ENCODE data around the gene GSTM4.

The GSTM4 gene

DNA sequence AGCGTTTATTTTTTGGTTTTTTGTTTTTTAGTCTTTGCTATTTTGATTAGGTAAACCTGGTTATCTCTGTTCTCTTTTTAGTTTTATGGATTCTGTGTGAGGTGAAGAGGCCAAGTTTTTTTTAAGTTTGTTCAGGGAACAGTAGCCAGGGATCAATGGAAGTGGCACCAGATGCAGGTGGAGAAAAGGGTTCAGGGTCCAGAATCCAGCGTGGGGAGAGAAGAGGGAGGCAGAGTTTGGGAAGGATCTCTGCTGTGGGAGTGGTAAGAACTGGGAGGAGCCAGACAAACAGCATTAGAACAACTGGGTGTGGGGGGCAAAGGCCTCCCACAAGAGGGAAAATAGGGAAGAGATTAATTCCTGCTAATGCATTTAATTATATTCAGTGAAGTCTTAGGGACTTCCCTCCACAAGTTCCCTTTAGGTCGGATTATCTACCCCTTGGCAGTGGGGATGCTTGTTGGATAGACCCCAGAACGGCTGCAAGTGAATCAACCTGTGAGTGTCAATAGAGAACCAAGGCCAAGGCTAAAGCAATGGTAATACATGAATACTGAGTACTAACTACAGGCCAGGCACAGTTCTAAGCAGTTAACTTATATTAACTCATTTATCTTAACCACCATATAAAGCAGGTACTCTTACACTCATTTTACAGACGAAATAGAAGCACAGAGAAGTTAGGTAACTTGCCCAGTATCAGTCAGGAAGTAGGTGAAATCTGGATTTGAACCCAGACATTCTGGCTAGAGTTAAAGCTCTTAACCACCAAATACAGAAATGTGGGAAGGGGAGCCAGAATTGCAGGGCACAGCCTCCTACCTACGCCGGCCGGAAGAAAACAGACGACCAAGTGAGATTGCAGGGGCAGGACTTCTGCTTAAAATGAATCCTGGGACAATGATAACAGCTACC lies 37.0 kb upstream of the GSTM4 start:
- Histone ChIP-seq H3K79me2 (ENCODE audit: insufficient read depth, low read depth) (peaks cover 39% of the 10 kb centered on the region), H3K4me2 (peak overlapping the region; percentile 98), H3K4me1 (ENCODE audit: low read depth, poor library complexity, severe bottlenecking) (peaks cover 24% of the 10 kb centered on the region), H4K20me1 (ENCODE audit: insufficient read depth) (no peaks in the 10 kb centered on the region), H3K4me3 (IDR thresholded peaks at IDR 0.05; ENCODE audit: insufficient read depth, low read depth, low read length) (peak overlapping the region; percentile 90), H2AFZ (ENCODE audit: low read depth) (peak overlapping the region; percentile 89), H3K36me3 (ENCODE audit: insufficient read depth) (no peaks in the 10 kb centered on the region), H3K9ac (peak overlapping the region; percentile 93), H3K27me3 (ENCODE audit: insufficient read depth, low read depth) (no peaks in the 10 kb centered on the region), H3K27ac (peak overlapping the region; percentile 68)
- no peak for TF ChIP-seq CTCF (conservative IDR thresholded peaks at IDR 0.05; ENCODE audit: low read depth, low read length)

GRCh38 chr1:109619576-109620400 lies 36.1 kb upstream of the GSTM4 start, which contains the start of the genes AMPD2 and GNAT2:
TSS of gene AMPD2 (plus strand) at chr1:109619837. CDS start at chr1:109621176, 1,339 bp downstream.
TSS of gene GNAT2 (minus strand) at chr1:109619616. CDS start at chr1:109612870, 6,746 bp downstream.
- TF ChIP-seq CTCF (conservative IDR thresholded peaks at IDR 0.05; ENCODE audit: low read depth, low read length): no peak; the same call in 1 of the 2 replicates
- H2AFZ ChIP-seq (ENCODE audit: low read depth): peak within 1 kb of the TSS; percentile 89
- H3K79me2 ChIP-seq (ENCODE audit: insufficient read depth, low read depth): peaks cover 48% of the 10 kb centered on the region
- no peaks in the 10 kb centered on the region for H3K27me3 ChIP-seq (ENCODE audit: insufficient read depth, low read depth)
- H3K4me3 ChIP-seq (IDR thresholded peaks at IDR 0.05; ENCODE audit: insufficient read depth, low read depth, low read length): peak within 1 kb of the TSS; percentile 90
- peak within 1 kb of the TSS; percentile 68 for H3K27ac ChIP-seq
- H3K36me3 ChIP-seq (ENCODE audit: insufficient read depth): no peaks in the 10 kb centered on the region
- H3K9ac ChIP-seq: peak within 1 kb of the TSS; percentile 93
- H4K20me1 ChIP-seq (ENCODE audit: insufficient read depth): no peaks in the 10 kb centered on the region
- H3K4me2 ChIP-seq: peak within 1 kb of the TSS; percentile 98
- H3K4me1 ChIP-seq (ENCODE audit: low read depth, poor library complexity, severe bottlenecking): peaks cover 24% of the 10 kb centered on the region

DNA sequence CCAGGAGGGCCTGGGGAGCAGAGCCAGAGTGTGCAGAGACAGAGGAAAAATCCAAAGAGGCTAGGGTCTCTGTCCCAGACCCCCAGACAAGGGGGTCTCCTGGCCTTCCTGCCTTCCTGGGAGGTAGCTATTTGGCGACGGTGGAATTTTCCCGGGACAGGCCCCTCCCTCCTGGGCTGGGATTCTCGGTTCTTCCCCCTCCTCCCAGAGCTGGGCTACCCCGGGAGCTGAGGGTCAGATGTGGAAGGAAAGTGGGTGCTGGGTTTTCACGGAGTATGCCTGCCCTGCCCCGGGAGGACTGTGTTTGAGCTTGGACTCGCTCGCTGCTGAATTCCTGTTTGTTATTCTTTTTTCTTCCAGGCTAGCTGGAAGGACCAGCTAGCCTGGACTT lies 35.5 kb upstream of the GSTM4 start:
- no peaks in the 10 kb centered on the region for H4K20me1 ChIP-seq (ENCODE audit: insufficient read depth)
- H3K27me3 ChIP-seq (ENCODE audit: insufficient read depth, low read depth): no peaks in the 10 kb centered on the region
- peak overlapping the region; percentile 90 for H3K4me3 ChIP-seq (IDR thresholded peaks at IDR 0.05; ENCODE audit: insufficient read depth, low read depth, low read length)
- no peak; the same call in 1 of the 2 replicates for TF ChIP-seq CTCF (conservative IDR thresholded peaks at IDR 0.05; ENCODE audit: low read depth, low read length)
- peak overlapping the region; percentile 89 for H2AFZ ChIP-seq (ENCODE audit: low read depth)
- peak overlapping the region; percentile 68 for H3K27ac ChIP-seq
- H3K4me2 ChIP-seq: peak overlapping the region; percentile 98
- peak overlapping the region; percentile 93 for H3K9ac ChIP-seq
- no peaks in the 10 kb centered on the region for H3K36me3 ChIP-seq (ENCODE audit: insufficient read depth)
- H3K4me1 ChIP-seq (ENCODE audit: low read depth, poor library complexity, severe bottlenecking): peaks cover 24% of the 10 kb centered on the region
- peaks cover 48% of the 10 kb centered on the region for H3K79me2 ChIP-seq (ENCODE audit: insufficient read depth, low read depth)

DNA sequence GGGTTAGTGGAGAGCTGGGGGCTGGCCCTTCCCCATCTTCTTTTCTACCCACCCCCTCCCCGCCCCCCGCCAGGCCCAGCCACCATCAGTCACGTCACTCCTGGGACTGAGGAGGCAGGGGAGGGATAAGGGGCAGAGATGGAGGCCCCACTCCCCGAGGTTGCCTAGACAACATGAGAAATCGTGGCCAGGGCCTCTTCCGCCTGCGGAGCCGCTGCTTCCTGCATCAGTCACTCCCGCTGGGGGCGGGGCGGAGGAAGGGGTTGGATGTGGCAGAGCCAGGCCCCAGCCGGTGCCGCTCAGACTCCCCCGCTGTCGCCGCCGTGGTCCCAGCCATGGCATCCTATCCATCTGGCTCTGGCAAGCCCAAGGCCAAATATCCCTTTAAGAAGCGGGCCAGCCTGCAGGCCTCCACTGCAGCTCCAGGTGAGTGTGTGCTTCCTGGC lies 35.0 kb upstream of the GSTM4 start:
- Histone ChIP-seq H3K27ac (peak overlapping the region; percentile 68), H3K27me3 (ENCODE audit: insufficient read depth, low read depth) (no peaks in the 10 kb centered on the region), H2AFZ (ENCODE audit: low read depth) (peak overlapping the region; percentile 89), H4K20me1 (ENCODE audit: insufficient read depth) (no peaks in the 10 kb centered on the region), H3K4me3 (IDR thresholded peaks at IDR 0.05; ENCODE audit: insufficient read depth, low read depth, low read length) (peak overlapping the region; percentile 90), H3K36me3 (ENCODE audit: insufficient read depth) (no peaks in the 10 kb centered on the region), H3K79me2 (ENCODE audit: insufficient read depth, low read depth) (peaks cover 48% of the 10 kb centered on the region), H3K9ac (peak overlapping the region; percentile 93), H3K4me2 (peak overlapping the region; percentile 98), H3K4me1 (ENCODE audit: low read depth, poor library complexity, severe bottlenecking) (peaks cover 24% of the 10 kb centered on the region)
- TF ChIP-seq CTCF (conservative IDR thresholded peaks at IDR 0.05; ENCODE audit: low read depth, low read length): no peak
